GM21717 (cell line): ENCODE results near the gene ODF4.
"Not testable (repeated sequence)": the region's sequence is repeated elsewhere in the genome, so short reads cannot be mapped to it uniquely, and the experiment has no call there.

ENCODE experiments used
- ATAC-seq: cut with Tn5 transposase; IDR thresholded peaks from one replicate; pipeline ENCODE4 v1.9.1; 2021; ENCODE audit warnings: mild to moderate bottlenecking, moderate library complexity; ENCODE audit not compliant: unreplicated experiment

ODF4 gene

GRCh38 chr17:8324923-8325322 lies 14.7 kb upstream of the ODF4 start:
- no peak for ATAC-seq

GRCh38 chr17:8326511-8327302 lies 12.9 kb upstream of the ODF4 start:
- no peak for ATAC-seq

GRCh38 chr17:8327303-8327649 lies 12.4 kb upstream of the ODF4 start:
- ATAC-seq, result no peak

GRCh38 chr17:8332128-8332527 lies 7.5 kb upstream of the ODF4 start:
- ATAC-seq, result no peak

GRCh38 chr17:8332688-8333087 lies 7.0 kb upstream of the ODF4 start:
- ATAC-seq, result no peak

GRCh38 chr17:8333281-8333680 lies 6.4 kb upstream of the ODF4 start:
- ATAC-seq, result no peak

GRCh38 chr17:8337802-8338752 lies 1.6 kb upstream of the ODF4 start:
- ATAC-seq, result no peak

GRCh38 chr17:8338753-8339140 lies 893 bp upstream of the ODF4 start:
- no peak for ATAC-seq

GRCh38 chr17:8341456-8341855 lies 1.8 kb downstream of the ODF4 start:
- ATAC-seq, result no peak

GRCh38 chr17:8345052-8345690 lies 5.5 kb downstream of the ODF4 start:
- no peak for ATAC-seq

- no peak for ATAC-seq
Observed at GRCh38 chr17:8345951-8346665, 6.5 kb downstream of the ODF4 start.

GRCh38 chr17:8347001-8347400 lies 7.4 kb downstream of the ODF4 start:
- ATAC-seq, result not testable (repeated sequence)

GRCh38 chr17:8350339-8350738 lies 10.7 kb downstream of the ODF4 start:
- no peak for ATAC-seq

GRCh38 chr17:8353736-8354135 lies 14.1 kb downstream of the ODF4 start:
- no peak for ATAC-seq

- ATAC-seq, result no peak
Observed at GRCh38 chr17:8354236-8354635, 14.6 kb downstream of the ODF4 start.

- ATAC-seq, result no peak
Observed at GRCh38 chr17:8357910-8358309, 18.3 kb downstream of the ODF4 start.

- ATAC-seq, result no peak
Observed at GRCh38 chr17:8359769-8360168, 20.1 kb downstream of the ODF4 start.

- ATAC-seq, result no peak
Observed at GRCh38 chr17:8360260-8360659, 20.6 kb downstream of the ODF4 start.

- ATAC-seq, result no peak
Observed at GRCh38 chr17:8360751-8361150, 21.1 kb downstream of the ODF4 start.

- no peak for ATAC-seq
Observed at GRCh38 chr17:8362651-8363332, 23.2 kb downstream of the ODF4 start.
